Testis (tissue), 2 donors: ENCODE results near the gene KLHL29.

Source experiments
- POLR2A ChIP-seq: fragments of 450-650 bp; IDR thresholded peaks from one replicate; pipeline ENCODE4 v1.6.1; 2017; ENCODE audit warnings: antibody characterized with exemption, mild to moderate bottlenecking, moderate library complexity
- TF ChIP-seq, protein P1 (sequence below), 3 experiments: fragments of 450-650 bp in 2 of 3; fragments of 200-600 bp in 1 of 3; sonication (generic) in 1 of 3; IDR thresholded peaks; one replicate each; pipeline ENCODE4 v1.5.1; 2016 to 2019; ENCODE audit warnings: antibody characterized with exemption in 3 of 3, mild to moderate bottlenecking in 2 of 3, moderate library complexity in 1 of 3

- TF ChIP-seq, protein P1, sequence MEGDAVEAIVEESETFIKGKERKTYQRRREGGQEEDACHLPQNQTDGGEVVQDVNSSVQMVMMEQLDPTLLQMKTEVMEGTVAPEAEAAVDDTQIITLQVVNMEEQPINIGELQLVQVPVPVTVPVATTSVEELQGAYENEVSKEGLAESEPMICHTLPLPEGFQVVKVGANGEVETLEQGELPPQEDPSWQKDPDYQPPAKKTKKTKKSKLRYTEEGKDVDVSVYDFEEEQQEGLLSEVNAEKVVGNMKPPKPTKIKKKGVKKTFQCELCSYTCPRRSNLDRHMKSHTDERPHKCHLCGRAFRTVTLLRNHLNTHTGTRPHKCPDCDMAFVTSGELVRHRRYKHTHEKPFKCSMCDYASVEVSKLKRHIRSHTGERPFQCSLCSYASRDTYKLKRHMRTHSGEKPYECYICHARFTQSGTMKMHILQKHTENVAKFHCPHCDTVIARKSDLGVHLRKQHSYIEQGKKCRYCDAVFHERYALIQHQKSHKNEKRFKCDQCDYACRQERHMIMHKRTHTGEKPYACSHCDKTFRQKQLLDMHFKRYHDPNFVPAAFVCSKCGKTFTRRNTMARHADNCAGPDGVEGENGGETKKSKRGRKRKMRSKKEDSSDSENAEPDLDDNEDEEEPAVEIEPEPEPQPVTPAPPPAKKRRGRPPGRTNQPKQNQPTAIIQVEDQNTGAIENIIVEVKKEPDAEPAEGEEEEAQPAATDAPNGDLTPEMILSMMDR (IDR thresholded peaks at IDR 0.05), result no peak
- no peak for TF ChIP-seq POLR2A
These were observed 212.7 kb downstream of the KLHL29 start for GRCh38 chr2:23597687-23598086.
